GM23338 (cell line): ENCODE data around the gene BAX. TPM values are rescaled to one million over a fixed set of nuclear protein-coding genes. Genes with fewer than 3 reads are reported as not detected.

ENCODE experiments used
- ATAC-seq: fragments of 200-7000 bp; cut with Tn5 transposase; 3 replicates; pipeline ENCODE4 v1.9.1; 2020
- DNase-seq: peaks from one replicate; pipeline ENCODE4 v3.0.0-alpha.2; 2015; ENCODE audit warnings: low spot score
- H2AFZ ChIP-seq: fragments of 200-600 bp; sonication (generic); 2 replicates; pipeline ENCODE4 v1.8.0; 2016; ENCODE audit warnings: antibody characterized with exemption, mild to moderate bottlenecking, moderate library complexity
- H3F3A ChIP-seq: fragments of 200-600 bp; sonication (generic); replicated peaks from 2 replicates; pipeline ENCODE4 v1.8.0; 2017; ENCODE audit warnings: antibody characterized with exemption, mixed run types, low read depth
- H3K27ac ChIP-seq: fragments of 200-600 bp; sonication (generic); 2 replicates; pipeline ENCODE4 v1.6.1; 2016; ENCODE audit warnings: low read depth
- H3K27me3 ChIP-seq: fragments of 200-600 bp; sonication (generic); 2 replicates; pipeline ENCODE4 v1.8.0; 2016; ENCODE audit warnings: mild to moderate bottlenecking, mixed run types, moderate library complexity; ENCODE audit not compliant: insufficient read depth
- H3K36me3 ChIP-seq: fragments of 200-600 bp; sonication (generic); 2 replicates; pipeline ENCODE4 v1.8.0; 2016; ENCODE audit warnings: mild to moderate bottlenecking; ENCODE audit not compliant: insufficient read depth
- H3K4me1 ChIP-seq: fragments of 200-600 bp; sonication (generic); 2 replicates; pipeline ENCODE4 v1.8.0; 2016; ENCODE audit warnings: mild to moderate bottlenecking, moderate library complexity; ENCODE audit not compliant: insufficient read depth
- H3K4me2 ChIP-seq: fragments of 200-600 bp; sonication (generic); 2 replicates; pipeline ENCODE4 v1.7.1; 2017; ENCODE audit warnings: mixed run types
- H3K4me3 ChIP-seq: fragments of 200-600 bp; sonication (generic); 2 replicates; pipeline ENCODE4 v1.6.1; 2016; ENCODE audit warnings: mixed run types
- H3K79me2 ChIP-seq: fragments of 200-600 bp; sonication (generic); replicated peaks from 2 replicates; pipeline ENCODE4 v1.8.0; 2017; ENCODE audit warnings: mild to moderate bottlenecking; ENCODE audit not compliant: insufficient read depth
- H3K9me2 ChIP-seq: fragments of 200-600 bp; sonication (generic); 2 replicates; pipeline ENCODE4 v1.8.0; 2017; ENCODE audit not compliant: insufficient read depth
- H4K20me1 ChIP-seq: fragments of 200-600 bp; sonication (generic); replicated peaks from 2 replicates; pipeline ENCODE4 v1.8.0; 2017; ENCODE audit warnings: mild to moderate bottlenecking; ENCODE audit not compliant: insufficient read depth
- H3K27ac Mint-ChIP-seq: 2 replicates; pipeline ENCODE4 v1.8.0; 2020; ENCODE audit warnings: inconsistent platforms, mild to moderate bottlenecking, moderate library complexity, mixed read lengths
- H3K27me3 Mint-ChIP-seq: 3 replicates; pipeline ENCODE4 v1.8.0; 2022; ENCODE audit warnings: low read depth, mild to moderate bottlenecking, moderate library complexity, mixed read lengths, inconsistent platforms; ENCODE audit not compliant: insufficient read depth, poor library complexity
- H3K36me3 Mint-ChIP-seq: 3 replicates; pipeline ENCODE4 v1.8.0; 2021; ENCODE audit warnings: low read depth, mild to moderate bottlenecking, inconsistent platforms, moderate library complexity, mixed read lengths
- H3K4me1 Mint-ChIP-seq: 3 replicates; pipeline ENCODE4 v1.8.0; 2020; ENCODE audit warnings: mild to moderate bottlenecking, inconsistent platforms, mixed read lengths
- H3K4me3 Mint-ChIP-seq: 3 replicates; pipeline ENCODE4 v1.8.0; 2021; ENCODE audit warnings: moderate library complexity, mild to moderate bottlenecking, inconsistent platforms, mixed read lengths
- H3K9me3 Mint-ChIP-seq: 3 replicates; pipeline ENCODE4 v1.8.0; 2020; ENCODE audit warnings: moderate library complexity, mild to moderate bottlenecking, inconsistent platforms, mixed read lengths
- CREB1 ChIP-seq: fragments of 250-450 bp; sonication (Bioruptor Pico); IDR thresholded peaks from 2 replicates; pipeline ENCODE4 v1.5.0; 2020; ENCODE audit warnings: low read depth, mild to moderate bottlenecking, moderate library complexity
- EZH2 ChIP-seq: fragments of 200-600 bp; sonication (generic); IDR thresholded peaks from one replicate; pipeline ENCODE4 v1.8.0; 2017; ENCODE audit warnings: antibody characterized with exemption, mild to moderate bottlenecking, low read depth; ENCODE audit not compliant: unreplicated experiment
- EZH2phosphoT487 ChIP-seq: fragments of 200-600 bp; sonication (generic); IDR thresholded peaks from one replicate; pipeline ENCODE4 v1.8.1; 2018; ENCODE audit warnings: antibody characterized with exemption; ENCODE audit not compliant: unreplicated experiment
- JUNB ChIP-seq: IDR thresholded peaks from one replicate; pipeline ENCODE4 v1.6.1; 2016; ENCODE audit warnings: antibody characterized with exemption; ENCODE audit not compliant: unreplicated experiment
- NANOG ChIP-seq: IDR thresholded peaks from 2 replicates; pipeline ENCODE4 v1.6.1; 2016; ENCODE audit warnings: antibody characterized with exemption, borderline replicate concordance
- POLR2AphosphoS5 ChIP-seq: IDR thresholded peaks from 2 replicates; pipeline ENCODE4 v1.6.1; 2016; ENCODE audit warnings: antibody characterized with exemption, low read depth
- STAT1 ChIP-seq: IDR thresholded peaks from one replicate; pipeline ENCODE4 v1.6.1; 2016; ENCODE audit warnings: antibody characterized with exemption; ENCODE audit not compliant: unreplicated experiment
- ZNF114 ChIP-seq: fragments of 250-450 bp; sonication (Bioruptor Pico); IDR thresholded peaks from 2 replicates; pipeline ENCODE4 v1.5.0; 2020; ENCODE audit warnings: mild to moderate bottlenecking, moderate library complexity
- ZNF331 ChIP-seq: fragments of 250-450 bp; sonication (Bioruptor Pico); IDR thresholded peaks from 2 replicates; pipeline ENCODE4 v1.5.0; 2020; ENCODE audit warnings: low read depth, mild to moderate bottlenecking, moderate library complexity
- polyA plus RNA-seq: library from polyadenylated mRNA; unstranded; fragments of >200 nt; fragmentation: Nextera tagmentation; extraction: Ambion mirVana; gene quantifications from 2 replicates; pipeline ENCODE4 v1.2.1, GENCODE V29; 2016
- total RNA-seq: library from RNA; depleted of rRNA; stranded (reverse); fragments of >200 nt; shearing (Covaris generic); gene quantifications from 2 replicates; pipeline ENCODE4 v1.2.3, GENCODE V29; 2014
- TF ChIP-seq, protein P1 (sequence below): IDR thresholded peaks from 2 replicates; pipeline ENCODE4 v1.6.1; 2016; ENCODE audit warnings: antibody characterized with exemption
- TF ChIP-seq, protein P2 (sequence below): IDR thresholded peaks from one replicate; pipeline ENCODE4 v1.6.1; 2018; ENCODE audit warnings: antibody characterized with exemption; ENCODE audit not compliant: unreplicated experiment
- TF ChIP-seq, protein P3 (sequence below), 2 experiments: fragments of 200-600 bp in 1 of 2; sonication (generic) in 1 of 2; conservative IDR thresholded peaks; 2 replicates each; pipeline versions ENCODE4 v1.5.1 to v1.6.1; 2016 to 2017; ENCODE audit warnings: antibody characterized with exemption in 2 of 2, low read depth in 2 of 2, mild to moderate bottlenecking in 2 of 2, moderate library complexity in 1 of 2
- TF ChIP-seq, protein P4 (sequence below): fragments of 250-450 bp; sonication (Bioruptor Pico); IDR thresholded peaks from 2 replicates; pipeline ENCODE4 v1.5.0; 2020; ENCODE audit warnings: mild to moderate bottlenecking, moderate library complexity

BAX gene
- total and polyA plus RNA-seq, 2 experiments from 2014 or later = 179 to 261 TPM

DNA sequence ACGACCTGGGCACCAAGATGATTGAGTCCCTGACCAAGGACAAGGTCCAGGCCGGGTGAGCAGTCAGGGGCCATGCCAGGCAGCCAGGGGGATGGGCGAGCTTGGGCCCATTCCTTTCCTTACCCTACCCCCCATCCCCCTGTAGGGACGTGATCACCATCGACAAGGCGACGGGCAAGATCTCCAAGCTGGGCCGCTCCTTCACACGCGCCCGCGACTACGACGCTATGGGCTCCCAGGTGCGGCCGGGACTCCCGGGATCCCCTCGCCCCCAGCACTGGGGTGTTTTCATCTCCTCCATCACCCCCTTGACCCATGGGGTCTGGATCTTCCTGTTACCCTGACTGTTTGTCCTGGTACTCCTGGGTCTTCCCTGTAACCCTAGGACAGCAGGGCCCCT, 55.2 kb downstream of the BAX start:
- Mint-ChIP-seq H3K9me3 (no peaks in the 10 kb centered on the region; the same call in 2 of the 3 replicates), H3K4me3 (no peak overlapping the region), H3K36me3 (peaks cover 74% of the 10 kb centered on the region), H3K27ac (no peak overlapping the region), H3K4me1 (no peaks in the 10 kb centered on the region), H3K27me3 (peaks cover 7% of the 10 kb centered on the region)
- H3K36me3 ChIP-seq = peaks cover 16% of the 10 kb centered on the region
- no peak overlapping the region for H2AFZ ChIP-seq
- H3F3A ChIP-seq = no peaks in the 10 kb centered on the region
- DNase-seq (no peak), ATAC-seq (no peak)
- H3K9me2 ChIP-seq = no peaks in the 10 kb centered on the region
- no peaks in the 10 kb centered on the region; the same call in 1 of the 2 replicates for H4K20me1 ChIP-seq
- H3K4me3 ChIP-seq = no peak overlapping the region
- H3K4me1 ChIP-seq = no peaks in the 10 kb centered on the region
- H3K27ac ChIP-seq = no peak overlapping the region
- TF ChIP-seq CREB1 (no peak), EZH2phosphoT487 (no peak), ZNF331 (CRISPR knock-in tag) (no peak), JUNB (no peak), NANOG (no peak), EZH2 (no peak), POLR2AphosphoS5 (no peak), STAT1 (no peak), ZNF114 (no peak)
- TF ChIP-seq, protein P1, sequence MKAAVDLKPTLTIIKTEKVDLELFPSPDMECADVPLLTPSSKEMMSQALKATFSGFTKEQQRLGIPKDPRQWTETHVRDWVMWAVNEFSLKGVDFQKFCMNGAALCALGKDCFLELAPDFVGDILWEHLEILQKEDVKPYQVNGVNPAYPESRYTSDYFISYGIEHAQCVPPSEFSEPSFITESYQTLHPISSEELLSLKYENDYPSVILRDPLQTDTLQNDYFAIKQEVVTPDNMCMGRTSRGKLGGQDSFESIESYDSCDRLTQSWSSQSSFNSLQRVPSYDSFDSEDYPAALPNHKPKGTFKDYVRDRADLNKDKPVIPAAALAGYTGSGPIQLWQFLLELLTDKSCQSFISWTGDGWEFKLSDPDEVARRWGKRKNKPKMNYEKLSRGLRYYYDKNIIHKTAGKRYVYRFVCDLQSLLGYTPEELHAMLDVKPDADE = no peak
- TF ChIP-seq, protein P2, sequence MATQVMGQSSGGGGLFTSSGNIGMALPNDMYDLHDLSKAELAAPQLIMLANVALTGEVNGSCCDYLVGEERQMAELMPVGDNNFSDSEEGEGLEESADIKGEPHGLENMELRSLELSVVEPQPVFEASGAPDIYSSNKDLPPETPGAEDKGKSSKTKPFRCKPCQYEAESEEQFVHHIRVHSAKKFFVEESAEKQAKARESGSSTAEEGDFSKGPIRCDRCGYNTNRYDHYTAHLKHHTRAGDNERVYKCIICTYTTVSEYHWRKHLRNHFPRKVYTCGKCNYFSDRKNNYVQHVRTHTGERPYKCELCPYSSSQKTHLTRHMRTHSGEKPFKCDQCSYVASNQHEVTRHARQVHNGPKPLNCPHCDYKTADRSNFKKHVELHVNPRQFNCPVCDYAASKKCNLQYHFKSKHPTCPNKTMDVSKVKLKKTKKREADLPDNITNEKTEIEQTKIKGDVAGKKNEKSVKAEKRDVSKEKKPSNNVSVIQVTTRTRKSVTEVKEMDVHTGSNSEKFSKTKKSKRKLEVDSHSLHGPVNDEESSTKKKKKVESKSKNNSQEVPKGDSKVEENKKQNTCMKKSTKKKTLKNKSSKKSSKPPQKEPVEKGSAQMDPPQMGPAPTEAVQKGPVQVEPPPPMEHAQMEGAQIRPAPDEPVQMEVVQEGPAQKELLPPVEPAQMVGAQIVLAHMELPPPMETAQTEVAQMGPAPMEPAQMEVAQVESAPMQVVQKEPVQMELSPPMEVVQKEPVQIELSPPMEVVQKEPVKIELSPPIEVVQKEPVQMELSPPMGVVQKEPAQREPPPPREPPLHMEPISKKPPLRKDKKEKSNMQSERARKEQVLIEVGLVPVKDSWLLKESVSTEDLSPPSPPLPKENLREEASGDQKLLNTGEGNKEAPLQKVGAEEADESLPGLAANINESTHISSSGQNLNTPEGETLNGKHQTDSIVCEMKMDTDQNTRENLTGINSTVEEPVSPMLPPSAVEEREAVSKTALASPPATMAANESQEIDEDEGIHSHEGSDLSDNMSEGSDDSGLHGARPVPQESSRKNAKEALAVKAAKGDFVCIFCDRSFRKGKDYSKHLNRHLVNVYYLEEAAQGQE = no peak
- TF ChIP-seq, protein P3, sequence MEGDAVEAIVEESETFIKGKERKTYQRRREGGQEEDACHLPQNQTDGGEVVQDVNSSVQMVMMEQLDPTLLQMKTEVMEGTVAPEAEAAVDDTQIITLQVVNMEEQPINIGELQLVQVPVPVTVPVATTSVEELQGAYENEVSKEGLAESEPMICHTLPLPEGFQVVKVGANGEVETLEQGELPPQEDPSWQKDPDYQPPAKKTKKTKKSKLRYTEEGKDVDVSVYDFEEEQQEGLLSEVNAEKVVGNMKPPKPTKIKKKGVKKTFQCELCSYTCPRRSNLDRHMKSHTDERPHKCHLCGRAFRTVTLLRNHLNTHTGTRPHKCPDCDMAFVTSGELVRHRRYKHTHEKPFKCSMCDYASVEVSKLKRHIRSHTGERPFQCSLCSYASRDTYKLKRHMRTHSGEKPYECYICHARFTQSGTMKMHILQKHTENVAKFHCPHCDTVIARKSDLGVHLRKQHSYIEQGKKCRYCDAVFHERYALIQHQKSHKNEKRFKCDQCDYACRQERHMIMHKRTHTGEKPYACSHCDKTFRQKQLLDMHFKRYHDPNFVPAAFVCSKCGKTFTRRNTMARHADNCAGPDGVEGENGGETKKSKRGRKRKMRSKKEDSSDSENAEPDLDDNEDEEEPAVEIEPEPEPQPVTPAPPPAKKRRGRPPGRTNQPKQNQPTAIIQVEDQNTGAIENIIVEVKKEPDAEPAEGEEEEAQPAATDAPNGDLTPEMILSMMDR (conservative IDR thresholded peaks at IDR 0.05; ENCODE audit: low read depth in 2 of 2) = no peak
- TF ChIP-seq, protein P4, sequence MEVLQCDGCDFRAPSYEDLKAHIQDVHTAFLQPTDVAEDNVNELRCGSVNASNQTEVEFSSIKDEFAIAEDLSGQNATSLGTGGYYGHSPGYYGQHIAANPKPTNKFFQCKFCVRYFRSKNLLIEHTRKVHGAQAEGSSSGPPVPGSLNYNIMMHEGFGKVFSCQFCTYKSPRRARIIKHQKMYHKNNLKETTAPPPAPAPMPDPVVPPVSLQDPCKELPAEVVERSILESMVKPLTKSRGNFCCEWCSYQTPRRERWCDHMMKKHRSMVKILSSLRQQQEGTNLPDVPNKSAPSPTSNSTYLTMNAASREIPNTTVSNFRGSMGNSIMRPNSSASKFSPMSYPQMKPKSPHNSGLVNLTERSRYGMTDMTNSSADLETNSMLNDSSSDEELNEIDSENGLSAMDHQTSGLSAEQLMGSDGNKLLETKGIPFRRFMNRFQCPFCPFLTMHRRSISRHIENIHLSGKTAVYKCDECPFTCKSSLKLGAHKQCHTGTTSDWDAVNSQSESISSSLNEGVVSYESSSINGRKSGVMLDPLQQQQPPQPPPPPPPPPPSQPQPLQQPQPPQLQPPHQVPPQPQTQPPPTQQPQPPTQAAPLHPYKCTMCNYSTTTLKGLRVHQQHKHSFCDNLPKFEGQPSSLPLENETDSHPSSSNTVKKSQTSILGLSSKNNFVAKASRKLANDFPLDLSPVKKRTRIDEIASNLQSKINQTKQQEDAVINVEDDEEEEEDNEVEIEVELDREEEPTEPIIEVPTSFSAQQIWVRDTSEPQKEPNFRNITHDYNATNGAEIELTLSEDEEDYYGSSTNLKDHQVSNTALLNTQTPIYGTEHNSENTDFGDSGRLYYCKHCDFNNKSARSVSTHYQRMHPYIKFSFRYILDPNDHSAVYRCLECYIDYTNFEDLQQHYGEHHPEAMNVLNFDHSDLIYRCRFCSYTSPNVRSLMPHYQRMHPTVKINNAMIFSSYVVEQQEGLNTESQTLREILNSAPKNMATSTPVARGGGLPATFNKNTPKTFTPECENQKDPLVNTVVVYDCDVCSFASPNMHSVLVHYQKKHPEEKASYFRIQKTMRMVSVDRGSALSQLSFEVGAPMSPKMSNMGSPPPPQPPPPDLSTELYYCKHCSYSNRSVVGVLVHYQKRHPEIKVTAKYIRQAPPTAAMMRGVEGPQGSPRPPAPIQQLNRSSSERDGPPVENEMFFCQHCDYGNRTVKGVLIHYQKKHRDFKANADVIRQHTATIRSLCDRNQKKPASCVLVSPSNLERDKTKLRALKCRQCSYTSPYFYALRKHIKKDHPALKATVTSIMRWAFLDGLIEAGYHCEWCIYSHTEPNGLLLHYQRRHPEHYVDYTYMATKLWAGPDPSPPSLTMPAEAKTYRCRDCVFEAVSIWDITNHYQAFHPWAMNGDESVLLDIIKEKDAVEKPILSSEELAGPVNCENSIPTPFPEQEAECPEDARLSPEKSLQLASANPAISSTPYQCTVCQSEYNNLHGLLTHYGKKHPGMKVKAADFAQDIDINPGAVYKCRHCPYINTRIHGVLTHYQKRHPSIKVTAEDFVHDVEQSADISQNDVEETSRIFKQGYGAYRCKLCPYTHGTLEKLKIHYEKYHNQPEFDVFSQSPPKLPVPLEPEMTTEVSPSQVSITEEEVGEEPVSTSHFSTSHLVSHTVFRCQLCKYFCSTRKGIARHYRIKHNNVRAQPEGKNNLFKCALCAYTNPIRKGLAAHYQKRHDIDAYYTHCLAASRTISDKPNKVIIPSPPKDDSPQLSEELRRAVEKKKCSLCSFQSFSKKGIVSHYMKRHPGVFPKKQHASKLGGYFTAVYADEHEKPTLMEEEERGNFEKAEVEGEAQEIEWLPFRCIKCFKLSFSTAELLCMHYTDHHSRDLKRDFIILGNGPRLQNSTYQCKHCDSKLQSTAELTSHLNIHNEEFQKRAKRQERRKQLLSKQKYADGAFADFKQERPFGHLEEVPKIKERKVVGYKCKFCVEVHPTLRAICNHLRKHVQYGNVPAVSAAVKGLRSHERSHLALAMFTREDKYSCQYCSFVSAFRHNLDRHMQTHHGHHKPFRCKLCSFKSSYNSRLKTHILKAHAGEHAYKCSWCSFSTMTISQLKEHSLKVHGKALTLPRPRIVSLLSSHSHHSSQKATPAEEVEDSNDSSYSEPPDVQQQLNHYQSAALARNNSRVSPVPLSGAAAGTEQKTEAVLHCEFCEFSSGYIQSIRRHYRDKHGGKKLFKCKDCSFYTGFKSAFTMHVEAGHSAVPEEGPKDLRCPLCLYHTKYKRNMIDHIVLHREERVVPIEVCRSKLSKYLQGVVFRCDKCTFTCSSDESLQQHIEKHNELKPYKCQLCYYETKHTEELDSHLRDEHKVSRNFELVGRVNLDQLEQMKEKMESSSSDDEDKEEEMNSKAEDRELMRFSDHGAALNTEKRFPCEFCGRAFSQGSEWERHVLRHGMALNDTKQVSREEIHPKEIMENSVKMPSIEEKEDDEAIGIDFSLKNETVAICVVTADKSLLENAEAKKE (CRISPR knock-in tag) = no peak
- no peak overlapping the region for H3K4me2 ChIP-seq
- no peaks in the 10 kb centered on the region for H3K27me3 ChIP-seq
- no peaks in the 10 kb centered on the region for H3K79me2 ChIP-seq
